ENCODE measurements around the gene KCNG1.
"Not testable (repeated sequence)": the region's sequence is repeated elsewhere in the genome, so short reads cannot be mapped to it uniquely, and the experiment has no call there.

KCNG1 gene

GRCh38 chr20:50992733-50993457, 30.0 kb downstream of the KCNG1 start:
- DNase-seq (ENCODE audit: insufficient read length, low spot score) (peak; percentile 95), FAIRE-seq (peak; percentile 98)

- FAIRE-seq (no peak), DNase-seq (ENCODE audit: insufficient read length, low spot score) (no peak)
Observed at GRCh38 chr20:50992336-50992732, 30.6 kb downstream of the KCNG1 start.

- FAIRE-seq = no peak
- DNase-seq (ENCODE audit: insufficient read length, low spot score) = no peak
Observed at GRCh38 chr20:50991076-50991475, 31.8 kb downstream of the KCNG1 start.

GRCh38 chr20:50987493-50988210, 35.3 kb downstream of the KCNG1 start:
- FAIRE-seq (peak; percentile 93), DNase-seq (ENCODE audit: insufficient read length, low spot score) (peak; percentile 97)

- FAIRE-seq = no peak
- DNase-seq (ENCODE audit: insufficient read length, low spot score) = no peak
Observed at GRCh38 chr20:50983321-50983720, 39.6 kb downstream of the KCNG1 start.

GRCh38 chr20:50982363-50982762, 40.5 kb downstream of the KCNG1 start:
- FAIRE-seq (peak; percentile 49), DNase-seq (ENCODE audit: insufficient read length, low spot score) (no peak)

GRCh38 chr20:50981714-50982048, 41.2 kb downstream of the KCNG1 start:
- DNase-seq (ENCODE audit: insufficient read length, low spot score) = no peak
- no peak for FAIRE-seq

GRCh38 chr20:50980851-50981713, 41.8 kb downstream of the KCNG1 start:
- DNase-seq (ENCODE audit: insufficient read length, low spot score) = peak; percentile 89
- no peak for FAIRE-seq

- DNase-seq (ENCODE audit: insufficient read length, low spot score) (peak; percentile 99), FAIRE-seq (peak; percentile 100)
Observed at GRCh38 chr20:50980071-50980681, 42.7 kb downstream of the KCNG1 start.

GRCh38 chr20:50978533-50978932, 44.4 kb downstream of the KCNG1 start:
- not testable (repeated sequence) for DNase-seq (ENCODE audit: insufficient read length, low spot score); FAIRE-seq

GRCh38 chr20:50977066-50978021, 45.6 kb downstream of the KCNG1 start:
- DNase-seq (ENCODE audit: insufficient read length, low spot score) (no peak), FAIRE-seq (peak; percentile 76)

- DNase-seq (ENCODE audit: insufficient read length, low spot score) = no peak
- FAIRE-seq = peak; percentile 57
Observed at GRCh38 chr20:50975701-50976330, 47.1 kb downstream of the KCNG1 start.

- FAIRE-seq (no peak), DNase-seq (ENCODE audit: insufficient read length, low spot score) (no peak)
Observed at GRCh38 chr20:50969912-50970311, 53.0 kb downstream of the KCNG1 start.

- FAIRE-seq = peak; percentile 81
- DNase-seq (ENCODE audit: insufficient read length, low spot score) = no peak
Observed at GRCh38 chr20:50969435-50969834, 53.5 kb downstream of the KCNG1 start.

- FAIRE-seq = peak; percentile 73
- no peak for DNase-seq (ENCODE audit: insufficient read length, low spot score)
Observed at GRCh38 chr20:50968289-50968688, 54.6 kb downstream of the KCNG1 start.

GRCh38 chr20:50967586-50967985, 55.3 kb downstream of the KCNG1 start:
- no peak for DNase-seq (ENCODE audit: insufficient read length, low spot score)
- FAIRE-seq = peak; percentile 52

GRCh38 chr20:50959543-50960126, 63.3 kb downstream of the KCNG1 start:
- FAIRE-seq (no peak), DNase-seq (ENCODE audit: insufficient read length, low spot score) (no peak)

- DNase-seq (ENCODE audit: insufficient read length, low spot score) = peak; percentile 98
Observed at GRCh38 chr20:50958615-50959542, 64.0 kb downstream of the KCNG1 start, which contains the start of gene MOCS3. Gene MOCS3 (plus strand): TSS chr20:50958818. CDS start chr20:50958843, 25 bp downstream.

More at GRCh38 chr20:50958615-50959542, 64.0 kb downstream of the KCNG1 start, which contains the start of gene MOCS3:
- peak; percentile 96 for FAIRE-seq
